Neural cell (in vitro differentiated cells): ENCODE results near the gene LOXHD1. TPM values are rescaled to one million over a fixed set of nuclear protein-coding genes. Genes with fewer than 3 reads are reported as not detected.

Experiments
- H2AFZ ChIP-seq: fragments of 200-600, 300-800 bp; sonication (generic), shearing (Covaris generic); 2 replicates; pipeline ENCODE4 v1.6.0; 2014; ENCODE audit warnings: low read depth, mild to moderate bottlenecking, antibody characterized with exemption, low read length, moderate library complexity
- H3F3A ChIP-seq: fragments of 200-600 bp; shearing (Covaris generic); 2 replicates; pipeline ENCODE4 v1.6.1; 2016; ENCODE audit warnings: mild to moderate bottlenecking, moderate library complexity, mixed read lengths, antibody characterized with exemption, low read length; ENCODE audit not compliant: insufficient read depth, poor library complexity, severe bottlenecking
- H3K27ac ChIP-seq: fragments of 200-600, 300-800 bp; sonication (generic), shearing (Covaris generic); 2 replicates; pipeline ENCODE4 v1.5.1; 2014; ENCODE audit warnings: mild to moderate bottlenecking, low read length, moderate library complexity
- H3K27me3 ChIP-seq: fragments of 300-800, 200-600 bp; sonication (generic), shearing (Covaris generic); 2 replicates; pipeline ENCODE4 v1.6.0; 2014; ENCODE audit warnings: mild to moderate bottlenecking, low read depth, low read length, moderate library complexity; ENCODE audit not compliant: insufficient read depth
- H3K36me3 ChIP-seq: fragments of 300-800, 200-600 bp; sonication (generic), shearing (Covaris generic); 2 replicates; pipeline ENCODE4 v1.5.1; 2014; ENCODE audit warnings: mild to moderate bottlenecking, antibody characterized with exemption, low read length, moderate library complexity; ENCODE audit not compliant: insufficient read depth
- H3K4me2 ChIP-seq: fragments of 300-800, 200-600 bp; sonication (generic), shearing (Covaris generic); 2 replicates; pipeline ENCODE4 v1.6.0; 2014; ENCODE audit warnings: mild to moderate bottlenecking, low read length
- H3K4me3 ChIP-seq: fragments of 300-800, 200-600 bp; sonication (generic), shearing (Covaris generic); 2 replicates; pipeline ENCODE4 v1.5.1; 2014; ENCODE audit warnings: mild to moderate bottlenecking, low read length, moderate library complexity
- H3K79me2 ChIP-seq: fragments of 200-600 bp; shearing (Covaris generic); replicated peaks from 2 replicates; pipeline ENCODE4 v1.6.0; 2014; ENCODE audit warnings: mild to moderate bottlenecking, low read length, moderate library complexity; ENCODE audit not compliant: insufficient read depth
- H3K9ac ChIP-seq: fragments of 300-800, 200-600 bp; sonication (generic), shearing (Covaris generic); 2 replicates; pipeline ENCODE4 v1.6.1; 2016; ENCODE audit warnings: mild to moderate bottlenecking, low read length, mixed read lengths
- H3K9me2 ChIP-seq: fragments of 200-600 bp; shearing (Covaris generic); 2 replicates; pipeline ENCODE4 v1.6.1; 2016; ENCODE audit warnings: mild to moderate bottlenecking, low read length, mixed read lengths; ENCODE audit not compliant: insufficient read depth
- H3K9me3 ChIP-seq: fragments of 200-600, 300-800 bp; sonication (generic), shearing (Covaris generic); 2 replicates; pipeline ENCODE4 v1.6.1; 2016; ENCODE audit warnings: mild to moderate bottlenecking, mixed run types, low read length, moderate library complexity, mixed read lengths
- H4K20me1 ChIP-seq: fragments of 200-600 bp; shearing (Covaris generic); 2 replicates; pipeline ENCODE4 v1.6.1; 2016; ENCODE audit warnings: mild to moderate bottlenecking, mixed run types; ENCODE audit not compliant: insufficient read depth
- EP300 ChIP-seq: fragments of 450-650 bp; conservative IDR thresholded peaks from 2 replicates; pipeline ENCODE4 v1.6.1; 2014; ENCODE audit warnings: antibody characterized with exemption, mild to moderate bottlenecking, moderate library complexity; ENCODE audit not compliant: poor library complexity, severe bottlenecking
- EZH2 ChIP-seq: fragments of 200-600, 300-800 bp; shearing (Covaris generic), sonication (generic); IDR thresholded peaks from 2 replicates; pipeline ENCODE4 v1.6.1; 2014; ENCODE audit warnings: antibody characterized with exemption, low read length, borderline replicate concordance, mild to moderate bottlenecking; ENCODE audit not compliant: insufficient read depth, poor library complexity, severe bottlenecking
- MXI1 ChIP-seq: fragments of 450-650 bp; conservative IDR thresholded peaks from 2 replicates; pipeline ENCODE4 v1.6.1; 2014; ENCODE audit warnings: antibody characterized with exemption, mild to moderate bottlenecking; ENCODE audit not compliant: poor library complexity, severe bottlenecking
- POLR2AphosphoS5 ChIP-seq: IDR thresholded peaks from 2 replicates; pipeline ENCODE4 v1.6.1; 2012
- RAD21 ChIP-seq: fragments of 450-650 bp; conservative IDR thresholded peaks from 2 replicates; pipeline ENCODE4 v1.6.1; 2014; ENCODE audit warnings: antibody characterized with exemption, mild to moderate bottlenecking, moderate library complexity
- SMC3 ChIP-seq: fragments of 450-650 bp; conservative IDR thresholded peaks from 2 replicates; pipeline ENCODE4 v1.6.1; 2014; ENCODE audit warnings: antibody characterized with exemption, mild to moderate bottlenecking, moderate library complexity; ENCODE audit not compliant: poor library complexity
- TAF1 ChIP-seq: IDR thresholded peaks from 2 replicates; pipeline ENCODE4 v1.6.1; 2012; ENCODE audit warnings: low read depth
- polyA plus RNA-seq: library from polyadenylated mRNA; depleted of rRNA; stranded (reverse); fragments of >200 nt; gene quantifications from 2 replicates; pipeline ENCODE4 v1.2.3, GENCODE V29; 2014
- TF ChIP-seq, protein P1 (sequence below): IDR thresholded peaks from 2 replicates; pipeline ENCODE4 v1.6.1; 2012; ENCODE audit warnings: borderline replicate concordance
- TF ChIP-seq, protein P2 (sequence below): fragments of 450-650 bp; IDR thresholded peaks from 2 replicates; pipeline ENCODE4 v1.5.1; 2014; ENCODE audit warnings: antibody characterized with exemption, mild to moderate bottlenecking, moderate library complexity; ENCODE audit not compliant: poor library complexity, severe bottlenecking

LOXHD1 gene
- polyA plus RNA-seq, 1 donor from 2014 or later: not detected

DNA sequence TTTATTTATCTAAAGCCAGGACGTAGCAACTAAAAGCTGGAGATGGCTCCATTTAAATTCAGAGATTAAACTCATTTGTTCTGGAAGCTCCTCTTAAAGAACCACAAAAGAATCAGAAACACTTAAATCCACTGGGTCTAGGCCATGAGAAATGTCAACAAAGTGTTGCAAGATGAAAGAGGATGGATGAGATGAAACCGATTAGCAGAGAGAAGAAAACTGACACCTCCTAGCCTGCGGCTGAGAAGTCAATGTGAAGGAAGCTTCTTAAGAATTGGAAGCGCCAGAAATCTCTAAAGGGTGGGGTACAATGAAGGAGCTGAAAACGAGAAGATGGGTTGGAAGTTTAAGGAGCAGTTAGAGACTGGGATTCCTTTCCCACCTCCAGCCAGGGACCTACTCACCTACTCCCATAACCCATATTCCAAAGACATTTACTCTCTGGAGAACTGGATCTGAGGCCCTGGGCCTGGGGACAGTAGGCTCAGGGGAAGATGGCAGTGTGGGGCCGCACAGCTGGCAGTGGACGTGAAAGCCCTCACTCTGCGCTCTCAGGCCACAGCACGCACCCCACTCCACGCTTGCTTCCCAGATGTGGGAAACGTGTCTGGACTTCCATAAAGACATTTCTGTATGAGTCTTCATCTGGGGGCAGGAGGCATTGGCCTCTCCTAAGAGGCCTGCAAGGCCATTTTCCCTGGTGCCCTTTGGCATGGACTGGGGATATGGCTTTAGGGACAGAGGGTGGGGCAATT, 188.4 kb downstream of the LOXHD1 start:
- Histone ChIP-seq H3K9me2 (no peaks in the 10 kb centered on the region), H3K79me2 (no peaks in the 10 kb centered on the region), H3F3A (no peaks in the 10 kb centered on the region), H3K4me3 (no peak overlapping the region), H3K4me2 (no peak overlapping the region), H4K20me1 (no peaks in the 10 kb centered on the region), H3K9me3 (no peaks in the 10 kb centered on the region), H3K36me3 (no peaks in the 10 kb centered on the region), H2AFZ (no peak overlapping the region), H3K27ac (no peak overlapping the region), H3K27me3 (no peaks in the 10 kb centered on the region), H3K9ac (no peak overlapping the region)
- no peak for TF ChIP-seq RAD21
- no peak for TF ChIP-seq MXI1
- TF ChIP-seq, protein P1, sequence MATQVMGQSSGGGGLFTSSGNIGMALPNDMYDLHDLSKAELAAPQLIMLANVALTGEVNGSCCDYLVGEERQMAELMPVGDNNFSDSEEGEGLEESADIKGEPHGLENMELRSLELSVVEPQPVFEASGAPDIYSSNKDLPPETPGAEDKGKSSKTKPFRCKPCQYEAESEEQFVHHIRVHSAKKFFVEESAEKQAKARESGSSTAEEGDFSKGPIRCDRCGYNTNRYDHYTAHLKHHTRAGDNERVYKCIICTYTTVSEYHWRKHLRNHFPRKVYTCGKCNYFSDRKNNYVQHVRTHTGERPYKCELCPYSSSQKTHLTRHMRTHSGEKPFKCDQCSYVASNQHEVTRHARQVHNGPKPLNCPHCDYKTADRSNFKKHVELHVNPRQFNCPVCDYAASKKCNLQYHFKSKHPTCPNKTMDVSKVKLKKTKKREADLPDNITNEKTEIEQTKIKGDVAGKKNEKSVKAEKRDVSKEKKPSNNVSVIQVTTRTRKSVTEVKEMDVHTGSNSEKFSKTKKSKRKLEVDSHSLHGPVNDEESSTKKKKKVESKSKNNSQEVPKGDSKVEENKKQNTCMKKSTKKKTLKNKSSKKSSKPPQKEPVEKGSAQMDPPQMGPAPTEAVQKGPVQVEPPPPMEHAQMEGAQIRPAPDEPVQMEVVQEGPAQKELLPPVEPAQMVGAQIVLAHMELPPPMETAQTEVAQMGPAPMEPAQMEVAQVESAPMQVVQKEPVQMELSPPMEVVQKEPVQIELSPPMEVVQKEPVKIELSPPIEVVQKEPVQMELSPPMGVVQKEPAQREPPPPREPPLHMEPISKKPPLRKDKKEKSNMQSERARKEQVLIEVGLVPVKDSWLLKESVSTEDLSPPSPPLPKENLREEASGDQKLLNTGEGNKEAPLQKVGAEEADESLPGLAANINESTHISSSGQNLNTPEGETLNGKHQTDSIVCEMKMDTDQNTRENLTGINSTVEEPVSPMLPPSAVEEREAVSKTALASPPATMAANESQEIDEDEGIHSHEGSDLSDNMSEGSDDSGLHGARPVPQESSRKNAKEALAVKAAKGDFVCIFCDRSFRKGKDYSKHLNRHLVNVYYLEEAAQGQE: no peak
- TF ChIP-seq EP300: no peak
- TF ChIP-seq, protein P2, sequence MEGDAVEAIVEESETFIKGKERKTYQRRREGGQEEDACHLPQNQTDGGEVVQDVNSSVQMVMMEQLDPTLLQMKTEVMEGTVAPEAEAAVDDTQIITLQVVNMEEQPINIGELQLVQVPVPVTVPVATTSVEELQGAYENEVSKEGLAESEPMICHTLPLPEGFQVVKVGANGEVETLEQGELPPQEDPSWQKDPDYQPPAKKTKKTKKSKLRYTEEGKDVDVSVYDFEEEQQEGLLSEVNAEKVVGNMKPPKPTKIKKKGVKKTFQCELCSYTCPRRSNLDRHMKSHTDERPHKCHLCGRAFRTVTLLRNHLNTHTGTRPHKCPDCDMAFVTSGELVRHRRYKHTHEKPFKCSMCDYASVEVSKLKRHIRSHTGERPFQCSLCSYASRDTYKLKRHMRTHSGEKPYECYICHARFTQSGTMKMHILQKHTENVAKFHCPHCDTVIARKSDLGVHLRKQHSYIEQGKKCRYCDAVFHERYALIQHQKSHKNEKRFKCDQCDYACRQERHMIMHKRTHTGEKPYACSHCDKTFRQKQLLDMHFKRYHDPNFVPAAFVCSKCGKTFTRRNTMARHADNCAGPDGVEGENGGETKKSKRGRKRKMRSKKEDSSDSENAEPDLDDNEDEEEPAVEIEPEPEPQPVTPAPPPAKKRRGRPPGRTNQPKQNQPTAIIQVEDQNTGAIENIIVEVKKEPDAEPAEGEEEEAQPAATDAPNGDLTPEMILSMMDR: no peak
- TF ChIP-seq SMC3: no peak
- no peak for TF ChIP-seq EZH2
- TF ChIP-seq POLR2AphosphoS5: no peak
- no peak for TF ChIP-seq TAF1

DNA sequence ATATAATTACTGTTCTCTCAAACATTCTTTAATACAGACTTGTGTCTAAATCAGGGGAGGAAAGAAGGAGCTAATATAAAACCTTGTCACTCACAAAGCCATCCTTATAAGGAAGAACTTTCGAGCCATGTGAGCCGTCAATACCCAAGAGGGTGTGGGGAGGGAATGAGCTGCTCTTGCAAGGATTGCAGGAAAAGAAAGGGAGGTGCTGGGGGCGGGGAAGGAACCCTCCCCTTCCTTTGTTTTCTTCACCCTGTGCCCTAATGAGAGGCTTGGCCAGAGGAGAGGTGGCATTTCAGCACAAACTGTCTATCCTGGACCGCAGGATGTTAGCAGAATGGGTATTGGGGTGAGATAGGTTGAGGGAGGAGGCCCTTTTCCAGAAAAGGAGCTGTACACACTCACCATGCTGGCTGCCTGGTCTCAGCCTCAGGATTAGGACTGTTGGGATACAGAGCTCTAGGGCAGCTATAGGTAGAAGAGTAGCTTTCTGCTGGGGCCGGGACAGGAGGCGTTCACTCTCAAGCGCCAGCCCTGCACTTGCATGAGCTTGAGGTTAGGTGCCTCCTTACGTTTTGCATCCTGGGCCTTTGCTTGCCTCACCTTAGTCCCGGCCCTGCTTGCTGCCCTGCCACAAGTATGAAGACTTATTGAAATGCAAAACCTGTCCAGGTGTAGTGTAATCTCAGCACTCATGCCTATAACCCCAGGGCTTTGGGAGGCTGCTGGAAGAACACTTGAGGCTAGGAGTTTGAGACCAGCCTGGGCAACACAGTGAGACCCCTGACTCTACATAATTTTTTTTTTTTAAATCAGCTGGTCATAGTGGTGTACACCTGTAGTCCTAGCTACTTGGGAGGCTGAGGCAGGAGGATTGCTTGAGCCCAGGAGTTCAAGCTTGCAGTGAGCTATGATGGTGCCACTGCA, 190.5 kb downstream of the LOXHD1 start:
- H3F3A ChIP-seq: no peaks in the 10 kb centered on the region
- no peaks in the 10 kb centered on the region for H3K36me3 ChIP-seq
- H3K27ac ChIP-seq: peak overlapping the region; percentile 92
- peak overlapping the region; percentile 41 for H3K4me3 ChIP-seq
- no peaks in the 10 kb centered on the region for H3K9me2 ChIP-seq
- no peaks in the 10 kb centered on the region for H3K27me3 ChIP-seq
- H2AFZ ChIP-seq: no peak overlapping the region
- no peaks in the 10 kb centered on the region for H4K20me1 ChIP-seq
- H3K9ac ChIP-seq: peak overlapping the region; percentile 78
- no peak overlapping the region for H3K4me2 ChIP-seq
- H3K9me3 ChIP-seq: no peaks in the 10 kb centered on the region
- H3K79me2 ChIP-seq: no peaks in the 10 kb centered on the region
- TF ChIP-seq POLR2AphosphoS5: peak; percentile 64
- peak; percentile 12 for TF ChIP-seq MXI1
- no peak for TF ChIP-seq SMC3
